ACHN (cell line): Measurements from ENCODE around the gene SPTBN4.
A peak's percentile ranks its signal among the peaks of the same experiment; 100 is the strongest.
"Not testable (repeated sequence)": the region's sequence is repeated elsewhere in the genome, so short reads cannot be mapped to it uniquely, and the experiment has no call there.

Experiments used
- DNase-seq: peaks from one replicate; pipeline ENCODE4 v3.0.0-alpha.2; 2015
- in situ Hi-C: cut with HindIII; loops from 2 replicates; pipeline ENCODE4 v1.10.0; 2017; ENCODE audit warnings: low sequenced_read_pairs, low pct_ligation_motif_present, low pct_unique_long_range_greater_than_20kb

Gene SPTBN4

GRCh38 chr19:40458597-40458974 lies 8.2 kb upstream of the SPTBN4 start:
- no peak for DNase-seq
- in situ Hi-C loops: no loop called here

- DNase-seq: no peak
- in situ Hi-C loops: no loop called here
These were observed 6.6 kb upstream of the SPTBN4 start for GRCh38 chr19:40460185-40460584.

GRCh38 chr19:40461669-40462221 lies 5.1 kb upstream of the SPTBN4 start:
- in situ Hi-C loops: no loop called here
- DNase-seq: no peak

- DNase-seq, in situ Hi-C loops: not testable (repeated sequence)
These were observed 3.2 kb upstream of the SPTBN4 start for GRCh38 chr19:40463587-40464037.

- DNase-seq: peak; percentile 90
- in situ Hi-C loops: no loop called here
These were observed 2.5 kb upstream of the SPTBN4 start for GRCh38 chr19:40464059-40465024.

GRCh38 chr19:40465025-40465556 lies 1.7 kb upstream of the SPTBN4 start:
- in situ Hi-C loops: no loop called here
- peak; percentile 66 for DNase-seq

- in situ Hi-C loops: no loop called here
- DNase-seq: peak; percentile 97
These were observed 1.1 kb upstream of the SPTBN4 start, which contains the start of gene BLVRB for GRCh38 chr19:40465557-40466218. Gene BLVRB, minus strand, starts transcription at chr19:40465745. Its CDS starts 57 bp downstream, at chr19:40465688.

- DNase-seq: no peak
- in situ Hi-C loops: no loop called here
These were observed 399 bp upstream of the SPTBN4 start for GRCh38 chr19:40466219-40466984.

GRCh38 chr19:40469011-40469410 lies 2.2 kb downstream of the SPTBN4 start:
- DNase-seq: no peak
- in situ Hi-C loops: no loop called here

GRCh38 chr19:40471111-40471510 lies 4.3 kb downstream of the SPTBN4 start:
- DNase-seq: no peak
- in situ Hi-C loops: no loop called here

GRCh38 chr19:40472516-40472915 lies 5.7 kb downstream of the SPTBN4 start:
- DNase-seq: no peak
- in situ Hi-C loops: no loop called here

GRCh38 chr19:40474737-40475136 lies 7.9 kb downstream of the SPTBN4 start:
- in situ Hi-C loops: no loop called here
- DNase-seq: no peak

GRCh38 chr19:40475878-40476644 lies 9.3 kb downstream of the SPTBN4 start:
- DNase-seq, in situ Hi-C loops: not testable (repeated sequence)

- in situ Hi-C loops: no loop called here
- no peak for DNase-seq
These were observed 19.2 kb downstream of the SPTBN4 start for GRCh38 chr19:40486017-40486416.

- in situ Hi-C loops: no loop called here
- DNase-seq: no peak
These were observed 23.1 kb downstream of the SPTBN4 start for GRCh38 chr19:40489882-40490230.

- DNase-seq: no peak
- in situ Hi-C loops: no loop called here
These were observed 25.5 kb downstream of the SPTBN4 start for GRCh38 chr19:40492274-40492673.

GRCh38 chr19:40493778-40494177 lies 27.0 kb downstream of the SPTBN4 start:
- no peak for DNase-seq
- in situ Hi-C loops: no loop called here
